Activated CD8-positive, alpha-beta memory T cell treated with anti-CD3 and anti-CD28 coated beads, Interleukin-2, amount 50 U/mL, for 24 hours (primary cell): ENCODE measurements around the gene CIAO2B.
"Not testable (repeated sequence)": the region's sequence is repeated elsewhere in the genome, so short reads cannot be mapped to it uniquely, and the experiment has no call there.

Source experiments
- DNase-seq: peaks from one replicate; pipeline ENCODE4 v3.0.0-alpha.2; 2020; ENCODE audit errors: extremely low read depth

The CIAO2B gene

DNA sequence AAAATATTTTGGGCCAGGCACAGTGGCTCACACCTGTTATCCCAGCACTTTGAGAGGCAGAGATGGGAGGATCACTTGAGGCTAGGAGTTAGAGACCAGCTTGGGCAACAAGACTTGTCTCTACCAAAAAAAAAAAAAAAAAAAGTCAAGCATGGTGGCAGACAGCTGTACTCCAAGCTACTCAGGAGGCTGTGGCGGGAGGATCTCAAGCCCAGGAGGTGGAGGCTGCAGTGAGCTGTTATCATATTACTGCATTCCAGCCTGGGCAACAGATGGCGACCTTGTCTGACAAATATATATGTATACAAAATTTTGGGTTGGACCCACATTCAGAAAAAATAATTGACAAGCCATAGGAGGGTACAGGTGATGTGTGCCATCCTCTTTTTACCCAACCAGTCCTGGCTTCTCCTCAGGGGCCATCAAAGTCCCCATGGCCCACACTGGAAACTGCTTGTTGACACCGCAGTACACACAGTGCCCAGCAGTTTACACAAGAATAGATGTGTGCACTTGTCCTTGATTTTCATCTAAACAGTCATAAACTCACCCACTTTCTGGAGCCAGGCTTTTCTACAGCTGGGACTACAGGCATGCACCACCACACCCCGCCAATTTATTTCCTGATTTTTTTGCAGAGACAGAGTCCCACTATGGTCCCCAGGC lies 2.8 kb upstream of the CIAO2B start:
- DNase-seq = no peak

DNA sequence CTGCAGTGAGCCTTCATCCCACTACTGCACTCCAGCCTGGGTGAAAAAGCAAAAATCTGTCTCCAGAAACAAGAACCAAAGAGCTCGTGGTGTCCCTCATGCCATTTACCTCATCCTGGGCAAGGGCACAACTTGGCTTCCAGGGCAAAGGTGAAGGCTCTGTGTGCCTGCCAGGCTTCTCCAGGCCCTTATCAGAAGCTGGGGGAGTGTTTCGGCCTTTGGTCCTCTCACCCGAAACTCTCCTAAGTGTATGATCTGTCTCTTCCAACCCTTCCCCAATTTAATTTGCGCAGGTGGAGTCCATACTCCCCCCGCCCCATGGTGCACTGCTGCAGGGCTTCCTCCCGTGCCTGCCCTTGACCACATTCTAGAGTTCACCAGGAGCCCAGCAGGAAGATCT lies 2.3 kb upstream of the CIAO2B start:
- DNase-seq = no peak

- DNase-seq = no peak
Observed at GRCh38 chr16:66935314-66936011, 1.3 kb upstream of the CIAO2B start, which contains the start of gene CES2. CES2 (plus strand) TSS chr16:66935516; CDS start chr16:66935636, 120 bp downstream.

DNA sequence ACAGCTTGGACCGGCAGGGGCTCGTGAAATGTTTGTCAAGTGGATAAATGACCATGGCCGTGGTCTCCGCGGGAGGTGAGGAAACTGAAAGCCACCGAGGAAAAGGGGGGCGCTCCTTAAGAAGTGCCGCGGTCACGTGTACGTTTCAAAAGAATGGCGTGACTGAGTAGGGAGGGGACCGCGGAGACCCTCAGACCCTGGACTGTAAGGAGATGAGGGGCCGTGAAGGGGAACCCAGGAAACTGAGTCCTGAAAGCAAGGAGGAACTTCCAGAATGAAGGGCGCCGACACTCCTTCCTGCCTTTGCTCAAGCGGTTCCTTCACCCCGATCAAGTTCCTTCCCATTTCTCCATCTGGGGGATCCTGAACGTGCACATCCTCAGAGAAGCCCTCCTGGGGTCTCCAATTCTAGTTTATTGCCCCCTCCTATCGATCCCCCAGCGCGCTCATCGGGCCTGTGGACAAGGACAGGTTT lies 674 bp upstream of the CIAO2B start:
- not testable (repeated sequence) for DNase-seq

DNA sequence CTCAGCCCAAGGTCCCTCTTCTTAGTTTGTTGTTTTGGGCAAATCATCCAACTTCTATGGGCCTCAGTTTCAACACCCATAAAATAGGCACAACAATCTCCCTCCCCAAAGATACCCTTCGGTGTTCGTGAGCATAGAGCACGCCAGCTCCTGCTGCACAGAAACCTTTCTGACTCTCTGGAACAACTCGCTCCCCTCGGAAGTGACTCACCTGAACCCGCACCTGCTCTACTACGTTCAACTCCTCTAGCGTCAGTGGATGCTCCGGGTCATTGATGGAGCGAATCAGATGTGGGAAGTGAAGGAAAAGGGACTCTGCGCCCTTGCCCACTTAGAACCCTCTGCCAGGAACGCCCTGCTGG lies 445 bp downstream of the CIAO2B start:
- DNase-seq = no peak

GRCh38 chr16:66932076-66932475 lies 2.1 kb downstream of the CIAO2B start:
- no peak for DNase-seq

- DNase-seq = no peak
Observed at GRCh38 chr16:66931665-66932064, 2.5 kb downstream of the CIAO2B start.

- DNase-seq = no peak
Observed at GRCh38 chr16:66930189-66930588, 4.0 kb downstream of the CIAO2B start.

GRCh38 chr16:66928702-66929388 lies 5.4 kb downstream of the CIAO2B start:
- DNase-seq = no peak

DNA sequence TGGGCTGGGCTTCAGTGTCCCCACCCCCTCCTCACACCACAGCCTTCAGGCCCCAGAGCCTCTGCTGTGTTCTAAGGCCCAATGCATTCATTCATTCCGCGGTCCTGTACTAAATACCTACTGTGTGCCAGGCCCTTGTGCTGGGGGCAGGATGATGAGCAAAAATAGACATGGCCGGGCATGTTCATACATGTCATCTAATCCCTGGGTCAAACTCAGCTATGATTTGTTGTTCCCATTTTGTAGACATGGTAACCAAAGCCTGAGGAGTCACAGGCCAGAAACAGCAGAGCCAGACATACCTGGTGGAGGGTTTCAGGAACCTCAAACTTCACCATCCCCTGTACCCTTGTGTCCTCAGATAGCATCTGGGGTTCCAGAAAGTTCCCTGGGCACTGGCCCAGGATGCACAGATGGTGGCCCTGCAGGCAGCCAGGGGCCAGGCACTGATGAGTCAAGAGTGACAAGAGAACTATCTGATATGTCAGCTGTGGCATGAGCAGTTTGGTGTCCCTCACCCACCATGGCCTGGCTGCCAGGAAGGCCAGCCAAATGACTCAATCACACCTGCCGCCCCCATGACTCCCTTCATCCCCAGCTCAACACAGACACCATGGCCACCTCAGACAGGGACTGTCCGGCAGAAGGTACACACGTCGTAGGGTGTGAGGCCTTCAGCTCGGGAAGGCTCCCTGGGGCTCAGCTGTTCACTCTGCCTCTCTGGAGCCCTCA lies 6.1 kb downstream of the CIAO2B start:
- no peak for DNase-seq

GRCh38 chr16:66926961-66927436 lies 7.2 kb downstream of the CIAO2B start:
- no peak for DNase-seq

GRCh38 chr16:66926171-66926947 lies 7.8 kb downstream of the CIAO2B start:
- no peak for DNase-seq

GRCh38 chr16:66925322-66925840 lies 8.8 kb downstream of the CIAO2B start, which contains the start of gene RRAD:
RRAD (minus strand) TSS chr16:66925535; CDS start chr16:66925179, 356 bp downstream.
- DNase-seq = no peak

GRCh38 chr16:66924527-66925321 lies 9.5 kb downstream of the CIAO2B start:
- no peak for DNase-seq

- no peak for DNase-seq
Observed at GRCh38 chr16:66923866-66924265, 10.3 kb downstream of the CIAO2B start.

DNA sequence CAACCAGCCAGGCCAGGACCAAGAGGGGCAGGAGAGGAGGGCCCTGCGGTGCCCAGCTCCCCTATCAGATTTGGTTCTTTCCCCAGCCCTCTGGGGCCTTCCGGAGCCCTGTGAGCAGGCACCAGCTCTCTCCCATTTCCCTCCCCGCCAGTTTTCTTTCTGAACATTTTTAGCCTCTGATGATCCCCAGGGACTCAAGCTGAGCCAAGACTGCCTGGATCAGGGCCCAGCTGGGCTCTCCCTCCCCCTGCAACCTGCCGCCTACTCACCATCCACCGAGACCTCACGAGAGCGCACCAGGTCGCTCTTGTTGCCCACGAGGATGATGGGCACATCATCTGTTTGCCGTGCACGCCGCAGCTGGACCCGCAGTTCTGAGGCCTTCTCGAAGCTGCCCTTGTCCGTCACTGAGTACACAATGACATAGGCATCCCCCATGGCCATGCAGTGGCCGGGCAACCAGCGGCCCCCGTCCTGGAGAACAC lies 10.9 kb downstream of the CIAO2B start:
- no peak for DNase-seq

DNA sequence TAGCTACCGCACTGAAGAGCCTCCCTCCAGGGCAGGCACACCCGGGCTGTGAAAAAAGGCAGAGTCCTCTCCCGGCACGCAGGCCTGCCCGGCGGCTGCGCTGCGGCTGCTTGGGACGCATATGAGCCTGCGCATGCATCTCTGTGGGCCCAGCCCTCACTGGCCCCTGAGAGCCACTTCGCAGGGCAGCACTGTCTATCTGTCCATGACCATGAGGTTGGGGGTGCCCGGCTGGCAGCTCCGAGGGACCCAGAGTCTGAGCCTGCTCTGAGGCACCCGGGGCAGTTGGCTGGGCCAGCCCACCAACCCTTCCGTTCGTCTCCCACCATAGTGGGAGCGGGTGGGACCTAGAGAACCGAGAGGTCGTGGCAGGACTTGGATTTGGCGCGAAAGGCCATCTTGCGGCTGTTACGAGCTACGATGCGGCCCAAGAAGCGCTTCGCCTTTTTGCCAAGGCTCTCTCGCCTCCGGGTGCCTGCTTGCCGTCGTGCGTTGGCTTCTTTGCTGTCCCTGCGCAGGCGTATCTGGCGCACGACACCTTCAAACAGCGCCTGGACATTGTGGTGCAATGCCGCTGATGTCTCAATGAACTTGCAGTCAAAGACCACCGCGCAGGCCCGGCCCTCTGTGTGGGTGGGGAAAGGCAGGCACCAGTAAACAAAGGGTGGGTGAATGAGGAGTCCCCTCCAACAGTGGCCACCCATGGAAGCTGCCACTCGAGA lies 12.3 kb downstream of the CIAO2B start:
- no peak for DNase-seq

DNA sequence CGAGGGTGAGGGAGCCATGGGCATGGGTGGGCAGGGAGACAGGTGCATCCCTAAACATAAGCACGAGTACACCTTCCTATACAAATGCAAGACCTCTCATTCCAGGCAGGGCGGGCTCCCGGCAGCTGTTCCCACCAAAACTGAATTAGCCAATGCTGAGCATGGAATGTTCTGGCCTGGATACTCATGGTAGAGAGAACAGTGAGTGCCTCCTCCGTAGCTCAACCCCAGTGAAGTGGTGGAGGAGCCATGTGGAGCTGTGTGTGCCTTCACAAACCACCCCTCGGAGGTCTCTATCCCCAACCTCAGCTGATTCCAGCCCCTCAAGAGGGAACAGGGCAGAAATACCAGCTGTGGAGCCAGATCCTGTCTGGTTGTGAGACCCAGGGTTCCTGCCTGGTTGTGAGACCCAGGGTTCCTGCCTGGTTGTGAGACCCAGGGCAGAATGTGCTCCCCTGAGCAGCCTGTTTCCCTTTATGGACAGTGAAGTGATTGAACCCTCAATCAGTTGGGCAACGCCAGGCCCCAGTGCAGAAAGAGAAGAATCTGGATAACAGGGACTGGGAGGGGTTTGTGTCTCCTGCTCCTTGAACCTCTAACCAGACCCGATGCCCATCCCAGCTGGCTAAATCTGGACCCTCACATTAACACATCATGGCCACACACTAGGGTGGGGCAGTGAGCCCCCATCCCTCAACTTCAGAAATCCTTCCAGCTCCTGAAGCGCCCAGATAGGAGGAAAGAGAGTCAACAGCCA lies 13.1 kb downstream of the CIAO2B start:
- DNase-seq = no peak

DNA sequence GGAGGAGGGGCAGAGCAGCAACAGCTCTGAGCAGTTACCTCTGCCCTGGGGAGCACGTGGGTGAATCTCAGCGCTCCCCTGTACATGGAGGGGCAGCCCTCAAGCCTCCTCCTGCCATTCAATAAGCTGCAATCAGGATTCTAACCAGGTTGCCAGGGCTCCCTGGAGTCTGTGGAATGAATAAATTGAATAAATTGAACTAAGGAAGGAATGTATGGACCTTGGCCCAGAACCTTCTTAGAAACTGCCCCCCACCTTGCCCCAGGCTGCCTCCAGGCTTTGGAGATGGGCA lies 14.0 kb downstream of the CIAO2B start:
- DNase-seq = no peak
